GM18499 (cell line): ENCODE results near the gene CMTM6.
"Not testable (repeated sequence)": the region's sequence is repeated elsewhere in the genome, so short reads cannot be mapped to it uniquely, and the experiment has no call there.

ENCODE experiments used
- ATAC-seq: cut with Tn5 transposase; IDR thresholded peaks from one replicate; pipeline ENCODE4 v1.9.1; 2021; ENCODE audit warnings: moderate number of reproducible peaks; ENCODE audit not compliant: insufficient read depth, unreplicated experiment

Gene CMTM6, protein sequence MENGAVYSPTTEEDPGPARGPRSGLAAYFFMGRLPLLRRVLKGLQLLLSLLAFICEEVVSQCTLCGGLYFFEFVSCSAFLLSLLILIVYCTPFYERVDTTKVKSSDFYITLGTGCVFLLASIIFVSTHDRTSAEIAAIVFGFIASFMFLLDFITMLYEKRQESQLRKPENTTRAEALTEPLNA

DNA sequence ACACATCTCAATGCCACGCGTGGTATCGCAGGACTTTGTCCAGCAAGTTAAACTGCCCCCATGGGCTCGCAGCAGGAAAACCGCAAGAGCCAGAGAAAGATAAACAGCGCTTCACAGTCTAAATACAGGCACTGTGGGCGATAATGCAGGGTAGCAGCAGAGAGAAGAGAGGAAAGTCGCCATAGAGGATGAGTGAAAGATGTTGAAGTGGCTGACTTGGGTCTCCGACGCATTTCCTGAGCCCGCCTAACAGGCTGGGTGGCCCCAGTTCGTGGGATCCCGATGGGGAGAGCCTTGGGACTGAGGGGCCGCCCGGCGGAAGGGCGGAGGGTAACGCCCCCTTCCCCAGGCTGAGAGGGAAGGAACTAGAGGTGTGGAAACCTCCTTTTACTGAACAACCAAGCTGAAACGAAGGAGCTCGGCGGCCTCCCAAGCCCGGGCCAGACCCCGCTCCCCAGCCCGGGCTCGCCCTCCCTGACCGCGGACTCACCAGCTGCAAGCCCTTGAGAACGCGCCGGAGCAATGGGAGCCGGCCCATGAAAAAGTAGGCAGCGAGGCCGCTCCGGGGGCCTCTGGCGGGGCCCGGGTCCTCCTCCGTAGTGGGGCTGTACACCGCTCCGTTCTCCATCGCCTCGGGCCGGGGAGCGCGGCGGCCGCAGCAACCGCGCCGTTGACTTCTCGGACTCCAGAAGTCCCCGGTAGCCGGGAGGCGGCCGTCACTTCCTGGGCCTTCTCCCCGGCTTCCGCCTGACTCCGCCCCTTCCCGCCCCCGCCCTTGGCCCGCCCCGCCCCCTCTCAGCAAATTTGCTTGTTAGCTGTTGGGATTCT is at the start of gene CMTM6:
TSS of gene CMTM6 (minus strand) at position 735 of the 828 bp plus-strand sequence. CDS start at position 628, 107 bp downstream.
- peak; percentile 33 for ATAC-seq

DNA sequence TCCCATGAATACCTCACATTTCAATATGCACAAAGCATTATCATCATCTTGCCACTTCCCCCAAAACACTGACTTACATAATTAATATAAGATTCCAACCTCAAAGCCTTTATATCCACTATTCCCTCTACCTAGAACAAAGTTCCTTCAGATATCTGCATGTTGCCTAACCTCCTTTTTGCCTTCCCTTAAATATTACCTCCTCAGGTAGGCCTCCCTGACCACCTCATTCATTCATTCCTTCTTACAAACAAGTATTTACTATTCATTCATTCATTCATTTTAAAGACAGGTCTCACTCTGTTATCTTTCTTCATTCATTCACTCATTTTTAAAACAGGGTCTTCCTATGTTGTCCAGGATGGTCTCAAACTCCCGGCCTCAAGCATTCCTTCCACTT is 49.4 kb upstream of the CMTM6 start:
- ATAC-seq = no peak

DNA sequence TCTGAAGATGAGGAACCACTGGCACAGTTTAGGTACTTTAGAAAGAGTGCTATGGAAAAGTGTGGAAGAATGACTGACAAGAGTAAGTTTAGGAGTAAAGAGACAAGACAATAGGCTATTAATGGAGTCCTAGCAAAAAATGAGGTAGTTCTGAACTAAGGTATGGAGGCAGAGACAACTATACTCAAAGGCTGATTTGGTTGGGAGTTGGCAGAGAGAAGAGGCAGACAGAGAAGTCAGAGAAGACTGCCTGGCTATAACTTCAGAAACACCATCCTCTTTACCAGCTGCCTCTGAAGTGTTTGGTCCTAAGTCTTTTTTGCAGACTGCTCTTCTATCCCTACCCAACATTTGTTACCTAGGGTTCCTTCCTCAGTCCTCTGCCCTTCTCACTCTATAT is 48.8 kb upstream of the CMTM6 start:
- no peak for ATAC-seq

DNA sequence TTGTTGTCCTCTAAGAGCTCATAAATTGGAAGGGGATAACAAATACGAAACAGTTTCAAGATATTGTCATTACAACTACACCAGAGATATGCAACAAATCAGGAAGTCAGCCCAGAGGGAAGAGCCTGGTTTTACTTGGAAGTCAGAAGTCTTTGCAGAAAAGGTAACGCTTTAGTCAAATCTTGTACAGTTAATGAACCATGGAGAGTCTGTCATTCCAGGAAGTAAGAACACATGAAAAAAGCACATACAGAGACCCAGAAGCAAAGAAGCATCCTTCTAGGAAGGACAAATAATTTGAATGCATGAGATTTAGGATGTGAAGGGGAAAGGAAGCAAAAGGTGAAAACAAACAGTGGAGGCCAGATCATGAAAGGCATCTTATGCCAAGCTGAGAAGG is 48.4 kb upstream of the CMTM6 start:
- ATAC-seq = no peak

DNA sequence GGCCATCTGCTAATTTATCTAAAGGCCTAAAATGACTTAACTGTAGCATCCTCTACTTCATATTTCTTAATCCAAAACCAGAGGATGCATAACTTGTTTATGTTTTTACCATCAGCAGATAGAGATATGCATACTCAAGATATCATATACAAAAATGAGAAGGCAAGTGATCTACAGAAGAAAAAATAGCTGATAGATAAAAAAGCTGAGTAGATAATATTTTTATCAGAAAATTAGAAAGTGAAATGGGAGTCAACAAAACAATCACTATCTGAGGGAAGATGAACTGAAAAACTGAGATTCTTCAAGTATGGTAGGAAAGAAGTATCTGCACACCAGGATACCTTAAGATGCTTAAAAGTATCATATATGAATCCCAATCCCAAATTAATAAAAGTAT is 42.7 kb upstream of the CMTM6 start:
- no peak for ATAC-seq

DNA sequence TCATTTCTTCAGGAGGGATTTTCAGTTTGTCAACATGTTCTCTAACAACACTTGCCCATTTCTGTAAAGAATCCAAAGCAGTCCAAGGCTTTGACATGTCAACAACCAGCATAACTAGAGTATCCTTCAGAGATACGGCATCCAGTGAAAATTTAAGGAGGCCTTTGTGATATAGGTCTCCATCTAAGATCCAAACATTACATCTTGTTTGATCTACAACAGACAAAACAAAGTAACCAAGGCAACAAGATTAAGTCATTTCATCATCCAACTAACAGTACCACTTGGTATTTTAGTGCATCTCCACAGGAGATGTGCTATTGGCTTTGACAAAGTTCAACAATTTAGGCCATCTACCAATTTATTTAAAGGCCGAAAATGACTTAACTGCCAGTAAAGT is 42.2 kb upstream of the CMTM6 start:
- no peak for ATAC-seq

DNA sequence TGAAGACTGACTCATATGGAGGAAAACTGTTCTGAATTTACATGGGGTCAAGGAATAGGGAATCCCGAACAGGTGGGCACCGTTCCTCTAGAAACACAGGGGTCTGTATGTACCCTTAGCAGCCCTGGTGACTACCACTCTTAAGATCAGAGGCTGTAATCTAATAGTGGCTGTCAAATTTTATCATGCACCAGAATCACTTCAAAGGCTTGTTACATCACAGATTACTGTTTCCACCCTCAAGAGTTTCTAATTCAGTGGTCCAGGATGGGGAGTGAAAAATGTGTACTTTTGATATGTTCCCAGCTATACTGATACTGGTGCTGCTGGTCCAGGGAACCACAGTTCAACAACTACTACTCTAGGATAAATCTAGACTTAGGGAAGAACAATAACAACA is 40.2 kb upstream of the CMTM6 start:
- ATAC-seq = no peak

DNA sequence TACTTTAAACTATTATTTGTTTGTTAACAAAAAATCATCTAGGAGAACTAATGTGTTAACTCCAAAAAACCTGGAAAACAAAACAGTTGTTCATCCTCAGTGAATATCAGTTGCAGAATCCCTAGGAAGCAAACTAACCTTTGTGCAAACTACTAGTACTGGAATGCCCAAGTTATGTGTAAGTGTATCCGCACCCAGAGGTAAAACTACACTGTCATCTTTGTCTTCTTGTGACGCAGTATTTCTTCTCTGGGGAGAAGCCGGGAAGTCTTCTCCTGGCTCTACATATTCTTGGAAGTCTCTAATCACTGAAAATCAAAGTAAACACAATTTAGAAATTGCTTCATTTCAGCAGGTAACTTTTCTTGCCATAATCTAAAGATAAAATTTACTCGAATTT is 38.2 kb upstream of the CMTM6 start:
- no peak for ATAC-seq

DNA sequence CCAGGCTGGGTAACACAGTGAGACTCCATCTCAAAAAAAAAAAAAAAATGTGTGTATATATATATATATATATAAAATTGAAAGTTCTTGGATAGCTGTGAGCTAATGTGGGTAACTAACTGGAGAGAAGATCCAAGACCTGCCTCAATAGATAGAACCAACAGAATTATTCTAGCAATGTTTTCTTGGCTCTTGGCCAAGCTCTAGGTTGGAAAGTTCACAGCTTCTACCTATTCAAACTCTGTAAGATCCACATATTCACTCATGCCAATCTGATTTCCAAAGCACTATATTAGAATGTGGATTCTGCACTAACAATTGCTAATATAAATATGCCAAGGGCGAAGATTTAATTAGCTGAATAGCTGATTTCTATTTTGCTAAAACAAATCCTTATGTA is 29.8 kb upstream of the CMTM6 start:
- no peak for ATAC-seq

DNA sequence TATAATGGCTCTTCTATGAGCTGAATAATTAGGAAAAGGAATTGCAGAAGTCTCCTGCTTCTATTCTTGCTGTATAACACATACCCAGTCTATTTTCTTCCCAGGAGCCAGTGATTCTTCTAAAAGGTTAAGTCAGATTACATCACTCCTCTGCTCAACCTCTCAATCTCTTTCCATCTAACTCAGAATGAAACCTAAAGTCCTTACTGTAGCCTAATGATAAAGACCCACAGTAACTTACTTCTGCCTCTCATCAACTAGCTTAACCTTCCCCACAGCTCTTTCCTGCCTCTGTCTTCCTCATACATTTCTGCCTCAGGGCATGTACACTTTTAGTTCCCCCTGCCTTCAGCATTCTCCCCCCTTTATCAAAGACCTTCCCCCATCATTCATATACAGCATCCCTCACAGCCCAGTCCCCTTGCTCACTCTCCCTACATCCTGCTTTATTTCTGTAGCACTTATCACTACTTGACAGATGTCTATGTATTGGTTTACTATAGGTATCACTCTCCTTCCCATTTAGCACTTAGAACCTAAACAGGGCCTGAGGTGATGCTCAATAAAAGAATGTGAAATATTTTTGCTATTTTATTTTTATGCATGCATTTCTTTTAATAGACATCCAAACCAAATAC is 28.5 kb upstream of the CMTM6 start:
- no peak for ATAC-seq

DNA sequence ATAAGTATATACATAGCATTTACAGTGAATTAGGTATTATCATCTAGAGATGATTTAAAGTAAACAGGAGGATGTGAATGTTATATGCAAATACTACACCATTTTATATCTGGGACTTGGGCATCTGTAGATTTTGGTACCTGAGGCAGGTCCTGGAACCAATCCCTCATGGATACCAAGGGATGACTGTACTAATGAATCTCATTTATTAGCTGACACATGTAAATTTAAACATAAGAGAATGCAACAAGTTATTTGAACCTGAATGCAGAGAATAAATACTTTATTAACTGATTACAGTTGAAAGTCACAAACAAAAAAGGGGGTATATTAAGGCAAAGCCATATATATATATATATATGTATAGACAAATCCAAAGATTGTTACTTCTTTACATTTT is 23.1 kb upstream of the CMTM6 start:
- ATAC-seq = no peak

DNA sequence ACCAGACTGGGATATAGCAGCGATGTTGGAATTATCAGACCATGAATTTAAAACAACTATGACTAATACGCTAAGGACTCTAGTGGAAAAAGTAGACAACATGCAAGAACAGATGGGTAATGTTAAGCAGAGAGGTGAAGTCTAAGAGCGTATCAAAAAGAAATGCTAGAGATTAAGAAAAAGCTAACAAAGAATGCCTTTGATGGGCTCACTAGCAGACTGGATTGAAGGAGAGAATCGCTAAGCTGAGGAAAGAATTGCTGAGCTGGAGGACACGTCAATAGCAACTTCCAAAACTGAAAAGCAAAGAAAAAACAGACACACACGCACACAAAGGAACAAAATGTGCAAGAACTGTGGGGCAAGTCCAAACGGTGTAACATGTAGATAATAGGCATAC is 20.0 kb upstream of the CMTM6 start:
- ATAC-seq = no peak

DNA sequence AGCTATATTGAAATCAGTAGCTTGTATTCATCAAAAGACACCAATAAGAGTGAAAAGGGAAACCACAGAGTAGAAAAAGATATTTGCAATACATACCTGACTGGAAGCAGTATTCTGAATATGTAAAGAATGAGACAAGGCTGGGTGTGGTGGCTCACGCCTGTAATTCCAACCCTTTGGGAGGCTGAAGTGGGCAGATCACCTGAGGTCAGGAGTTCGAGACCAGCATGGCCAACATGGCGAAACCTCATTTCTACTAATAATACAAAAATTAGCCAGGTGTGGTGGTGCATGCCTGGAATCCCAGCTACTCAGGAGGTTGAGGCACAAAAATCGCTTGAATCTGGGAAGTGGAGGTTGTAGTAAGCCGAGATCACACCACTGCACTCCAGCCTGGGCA is 16.3 kb upstream of the CMTM6 start:
- ATAC-seq = not testable (repeated sequence)

DNA sequence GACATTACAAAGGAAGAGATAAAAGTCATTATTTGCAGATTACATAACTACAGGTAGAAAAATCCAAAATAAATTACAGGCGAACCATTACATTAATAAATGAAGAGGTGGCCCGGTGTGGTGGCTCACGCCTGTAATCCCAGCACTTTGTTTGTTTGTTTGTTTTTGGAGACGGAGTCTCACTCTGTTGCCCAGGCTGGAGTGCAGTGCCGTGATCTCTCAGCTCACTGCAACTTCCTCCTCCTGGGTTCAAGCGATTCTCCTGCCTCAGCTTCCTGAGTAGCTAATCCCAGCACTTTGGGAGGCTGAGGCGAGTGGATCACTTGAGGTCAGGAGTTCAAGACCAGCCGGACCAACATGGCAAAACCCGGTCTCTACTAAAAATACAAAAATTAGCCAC is 14.1 kb upstream of the CMTM6 start:
- ATAC-seq = not testable (repeated sequence)

DNA sequence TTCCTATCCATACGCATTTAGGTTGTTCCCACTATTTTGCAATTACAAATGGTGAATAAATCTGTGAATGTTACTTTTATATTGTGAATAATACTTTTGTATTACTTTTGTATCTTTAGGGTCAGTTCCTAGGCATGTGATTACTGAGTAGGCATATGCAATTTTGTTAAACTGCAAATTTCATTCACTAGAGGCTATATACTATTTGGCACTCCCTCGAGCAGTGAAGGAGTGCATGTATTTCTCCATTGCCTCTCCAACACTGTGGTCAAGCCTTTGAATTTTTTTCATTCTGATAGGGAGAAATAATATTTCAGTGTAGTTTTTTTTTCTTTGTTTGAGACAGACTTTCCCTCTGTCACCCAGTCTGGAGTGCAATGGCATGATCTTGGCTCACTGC is 8.4 kb upstream of the CMTM6 start:
- no peak for ATAC-seq

DNA sequence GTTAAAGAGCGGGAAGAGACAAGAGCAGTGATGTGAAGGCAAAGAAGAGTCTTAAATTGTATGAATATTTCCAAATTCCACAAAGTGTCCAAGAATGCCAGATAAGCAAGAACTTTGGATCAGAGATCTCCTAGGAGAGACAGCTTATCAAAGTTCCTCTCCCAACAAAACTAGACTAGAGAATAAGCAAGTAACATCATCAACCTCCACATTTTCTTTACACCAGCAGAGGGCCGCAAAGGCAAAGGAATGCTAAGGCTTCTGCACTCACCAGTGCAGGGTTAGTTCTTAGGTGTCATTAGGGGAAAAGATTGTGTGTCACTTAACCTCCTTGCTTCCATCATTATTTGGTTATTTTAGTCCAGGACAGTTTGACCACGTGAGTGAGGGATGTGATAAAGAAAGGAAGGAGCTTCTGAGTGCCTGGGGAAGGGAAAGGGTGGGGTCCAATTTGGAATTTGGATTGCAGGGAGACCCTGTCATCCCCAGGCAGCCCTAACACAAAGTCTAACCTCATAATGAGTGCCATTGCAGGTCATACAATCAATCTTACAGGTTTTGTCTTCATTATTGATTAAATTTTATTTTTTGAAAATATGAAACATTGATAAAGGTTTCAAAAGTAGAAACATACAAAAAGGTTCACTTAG is 7.5 kb upstream of the CMTM6 start:
- peak; percentile 58 for ATAC-seq

DNA sequence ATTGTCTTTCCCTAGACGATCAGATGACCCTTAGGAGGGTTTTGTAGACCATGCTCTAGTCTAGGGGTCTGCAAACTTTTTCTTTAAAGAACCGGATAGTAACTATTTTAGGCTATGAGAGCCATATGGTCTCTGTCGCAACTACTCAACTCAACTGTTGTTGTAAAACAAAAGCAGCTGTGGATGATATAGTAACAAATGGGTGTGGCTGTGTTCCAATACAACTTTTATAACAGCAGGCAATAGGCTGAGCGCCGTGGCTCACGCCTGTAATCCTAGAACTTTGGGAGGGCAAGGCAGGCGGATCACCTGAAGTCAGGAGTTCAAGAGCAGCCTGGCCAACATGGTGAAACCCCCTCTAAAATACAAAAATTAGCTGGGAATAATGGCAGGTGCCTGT is 6.1 kb upstream of the CMTM6 start:
- ATAC-seq = no peak

DNA sequence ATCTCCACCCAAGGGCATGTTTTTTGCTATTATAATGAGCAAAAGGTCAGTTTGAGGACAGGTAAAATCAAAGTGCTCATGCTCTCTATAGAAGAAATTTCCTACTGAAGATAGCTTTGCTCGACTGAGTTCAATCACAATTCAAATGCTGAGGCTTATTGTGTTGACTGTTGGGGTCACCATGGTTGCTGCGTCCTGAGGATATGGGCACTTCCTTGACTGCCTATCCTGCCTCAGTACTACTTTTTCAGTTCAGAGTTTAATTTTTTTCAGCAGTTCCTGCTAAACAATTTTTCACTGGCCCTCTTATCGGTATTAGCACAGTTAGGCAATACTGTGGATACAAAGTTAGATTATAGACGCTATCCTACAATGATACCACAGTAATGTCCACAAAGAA is 3.8 kb upstream of the CMTM6 start:
- ATAC-seq = no peak

DNA sequence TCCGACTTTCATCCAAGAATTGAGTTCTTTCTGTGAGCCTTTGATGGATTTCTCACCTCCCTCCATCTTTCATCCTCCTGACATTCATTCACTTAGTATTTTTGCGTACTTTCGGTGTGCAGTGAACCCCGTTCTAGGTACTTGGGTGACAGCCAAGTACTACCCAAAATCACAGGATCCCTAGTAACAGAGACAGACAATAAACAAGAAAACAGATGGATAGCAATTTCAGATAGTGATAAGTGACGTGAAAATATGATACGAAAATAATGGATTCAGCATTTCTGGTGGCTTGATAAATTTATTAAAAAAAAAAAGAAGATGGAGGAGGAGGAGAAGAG is 264 bp upstream of the CMTM6 start:
- ATAC-seq = no peak

DNA sequence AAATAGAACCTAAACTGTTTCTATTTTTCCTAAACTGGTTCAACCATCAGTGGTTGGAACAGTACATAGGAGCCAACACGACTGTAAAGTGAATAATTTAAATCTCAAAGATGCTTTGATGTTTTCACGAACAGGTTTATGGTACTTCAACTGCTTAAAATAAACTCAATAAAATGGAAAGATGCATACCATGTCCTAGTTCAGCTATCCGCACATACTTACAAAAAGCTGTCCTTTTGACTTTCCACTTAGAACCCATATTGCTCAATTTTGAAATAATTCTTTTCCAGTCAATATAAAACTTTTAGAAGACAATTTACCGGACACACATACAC is 902 bp downstream of the CMTM6 start:
- no peak for ATAC-seq
